GM18867 (cell line): ENCODE data around the gene POU2F3.
"Not testable (repeated sequence)": the region's sequence is repeated elsewhere in the genome, so short reads cannot be mapped to it uniquely, and the experiment has no call there.

Experiments
- ATAC-seq: cut with Tn5 transposase; IDR thresholded peaks from one replicate; pipeline ENCODE4 v1.9.1; 2021; ENCODE audit warnings: mild to moderate bottlenecking, moderate library complexity; ENCODE audit not compliant: unreplicated experiment

The POU2F3 gene

DNA sequence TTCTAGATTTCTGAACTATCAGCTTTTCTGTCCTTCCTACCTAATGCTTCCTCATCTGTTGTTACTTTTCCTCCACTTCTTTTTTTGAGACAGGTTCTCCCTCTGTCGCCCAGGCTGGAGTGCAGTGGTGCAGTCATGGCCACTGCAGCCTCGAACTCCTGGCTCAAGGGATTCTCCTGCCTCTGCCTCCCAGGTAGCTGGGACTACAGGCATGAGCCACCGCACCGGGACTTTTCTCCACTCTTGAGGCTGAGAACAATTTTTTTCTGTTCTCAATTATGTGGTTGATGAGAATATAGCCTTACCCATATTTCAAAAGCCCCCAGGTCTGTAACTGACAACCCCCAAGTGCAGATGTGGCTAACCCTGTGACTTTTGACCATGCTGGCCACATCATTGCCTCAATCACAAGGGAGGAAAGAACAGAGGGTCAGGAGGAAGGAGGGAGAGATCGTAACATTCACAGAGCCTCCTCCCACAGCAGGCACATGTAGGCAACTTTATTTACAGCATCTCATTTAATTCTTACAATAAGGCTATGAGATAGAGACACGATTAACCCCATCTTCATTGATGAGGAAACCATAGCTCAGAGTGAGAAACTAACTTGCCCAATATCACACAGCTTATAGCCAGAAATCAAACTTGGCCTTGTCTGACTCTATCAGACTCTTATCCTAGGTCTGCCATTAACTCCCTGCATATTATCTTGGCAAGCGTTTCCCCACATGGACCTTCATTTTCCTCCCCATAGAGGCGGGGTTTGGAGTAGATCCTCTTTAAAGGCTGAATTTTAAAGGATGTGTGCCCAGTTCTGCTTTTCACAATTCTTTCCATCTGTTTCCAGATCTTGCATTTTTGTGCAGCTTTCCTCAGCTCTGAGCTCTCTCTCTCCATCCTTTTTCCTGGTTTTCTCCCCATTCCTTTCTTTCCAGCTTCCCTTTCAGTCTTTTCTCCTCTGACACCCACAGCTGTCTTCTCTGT, 9.6 kb downstream of the POU2F3 start:
- ATAC-seq = no peak

DNA sequence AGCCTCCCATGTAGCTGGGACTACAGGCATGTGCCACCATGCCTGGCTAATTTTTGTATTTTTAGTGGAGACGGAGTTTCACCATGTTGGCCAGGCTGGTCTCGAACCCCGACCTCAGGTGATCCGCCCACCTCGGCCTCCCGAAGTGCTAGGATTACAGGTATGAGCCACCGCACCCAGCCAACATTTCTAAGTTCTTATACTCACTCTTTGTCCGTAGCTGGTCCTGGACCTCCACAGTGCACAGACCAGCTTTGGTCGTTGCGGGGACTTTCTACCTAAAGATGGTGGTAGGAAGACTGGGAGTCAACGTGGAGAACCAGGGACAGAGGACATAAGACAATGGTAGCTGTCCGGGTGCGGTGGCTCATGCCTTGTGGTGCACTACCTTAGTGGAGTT, 13.4 kb downstream of the POU2F3 start:
- ATAC-seq = not testable (repeated sequence)

DNA sequence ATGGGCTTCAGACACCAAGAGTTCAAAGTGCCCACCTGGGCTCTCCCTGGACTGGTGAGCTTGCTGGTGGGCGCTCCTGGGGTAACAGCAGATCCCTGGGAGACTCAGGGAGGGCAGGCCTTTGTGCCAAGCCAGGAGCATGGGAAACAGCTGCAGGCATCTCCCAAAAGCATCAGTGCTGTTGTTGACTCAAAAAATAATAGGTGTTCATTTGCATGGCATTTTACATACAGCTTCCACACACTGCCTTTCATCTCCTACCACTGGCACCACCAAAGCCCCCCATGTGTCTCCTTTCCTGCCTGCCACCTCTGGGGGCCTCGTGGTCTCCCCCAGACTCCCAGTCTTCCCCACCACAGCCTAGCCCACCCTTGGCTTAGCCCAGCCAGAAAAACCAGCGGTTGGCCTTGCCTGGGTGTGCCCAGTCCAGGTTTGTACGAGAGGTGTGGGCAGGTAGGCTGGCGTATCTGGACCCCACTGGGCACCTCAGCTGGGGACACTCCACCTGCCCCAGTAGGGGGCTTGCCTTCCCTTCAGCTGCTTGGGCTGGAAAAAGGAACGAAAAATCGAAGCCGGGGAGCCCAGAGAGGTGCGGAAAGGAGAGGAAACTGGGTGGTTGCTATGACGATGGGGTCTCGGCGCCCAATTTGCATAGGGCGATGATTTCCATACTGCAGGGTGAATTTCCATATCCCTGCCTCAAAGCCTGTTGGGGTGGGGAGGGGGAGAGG, 15.0 kb downstream of the POU2F3 start:
- peak; percentile 82 for ATAC-seq

DNA sequence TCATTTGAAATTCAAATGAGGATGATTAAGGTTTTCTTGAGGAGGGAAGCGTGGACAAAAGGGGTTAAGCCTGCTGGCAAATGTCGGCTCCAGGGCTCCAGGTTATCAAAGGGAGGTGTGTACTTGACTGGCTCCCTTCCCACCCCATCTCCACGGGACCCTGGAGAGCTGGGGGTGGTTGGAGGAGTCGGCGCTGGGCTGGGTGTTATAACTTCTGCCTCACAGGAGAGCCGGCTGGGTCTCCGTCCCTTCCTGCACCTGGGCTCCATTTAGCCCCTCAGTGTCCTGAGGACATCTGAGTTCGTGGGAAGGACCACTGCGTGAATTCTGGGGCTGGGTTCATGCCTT, 15.6 kb downstream of the POU2F3 start:
- no peak for ATAC-seq

DNA sequence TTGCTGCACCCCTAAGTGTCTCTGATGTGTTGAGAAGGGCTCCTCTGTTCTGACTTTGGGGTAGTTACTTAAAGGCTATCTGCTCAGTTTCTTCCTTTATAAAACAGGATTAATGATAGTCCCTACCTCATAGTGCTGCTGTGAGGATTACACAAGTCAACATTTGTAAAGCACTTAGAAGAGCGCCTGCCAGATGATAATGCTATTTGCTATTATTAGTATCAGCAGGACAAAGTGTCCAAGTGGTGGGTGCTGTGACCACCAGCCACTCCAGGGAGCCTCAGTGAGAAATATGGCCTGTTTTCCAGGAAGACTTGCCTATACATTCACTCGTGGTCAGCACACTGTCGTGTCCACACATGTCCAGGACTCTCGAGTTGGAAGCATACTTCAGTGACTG, 16.2 kb downstream of the POU2F3 start:
- ATAC-seq = no peak

DNA sequence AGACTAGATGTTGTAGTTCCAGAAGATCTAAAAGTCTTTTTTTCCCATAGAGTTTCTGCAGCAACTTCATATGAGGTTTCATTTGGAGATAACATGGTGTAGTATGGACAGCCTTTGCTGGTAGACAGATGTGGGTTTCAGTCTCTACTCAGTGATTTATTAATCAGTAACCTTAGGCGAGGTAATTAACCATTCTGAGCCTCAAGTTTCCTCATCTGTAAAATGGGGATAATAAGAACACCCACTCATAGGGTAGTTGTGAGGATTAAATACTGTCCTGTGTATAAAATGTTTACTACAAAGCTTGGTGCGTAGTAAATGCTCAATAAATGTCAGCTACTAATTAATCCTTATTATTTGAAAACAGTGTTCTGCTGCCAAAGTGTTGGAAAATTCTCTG, 16.8 kb downstream of the POU2F3 start:
- ATAC-seq = no peak

DNA sequence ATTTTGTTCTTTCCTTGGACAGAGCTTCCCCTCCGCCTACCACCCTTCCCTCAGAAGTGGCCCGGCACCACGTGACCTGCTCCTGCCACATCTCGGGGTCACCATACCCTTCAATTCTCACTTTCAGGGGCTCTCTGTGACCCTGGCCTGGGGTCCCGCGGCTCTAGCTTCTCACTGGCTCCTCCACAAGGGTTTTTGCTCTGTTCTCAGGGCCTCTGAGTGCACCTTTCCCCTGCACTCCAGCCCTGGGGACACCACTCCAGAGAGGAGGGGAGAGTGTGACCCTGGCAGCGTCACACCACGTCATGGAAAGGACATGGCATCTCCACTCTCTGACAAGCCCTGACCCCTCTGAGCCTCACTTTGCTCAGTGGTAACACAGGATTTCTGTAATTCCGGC, 17.4 kb downstream of the POU2F3 start:
- ATAC-seq = no peak

DNA sequence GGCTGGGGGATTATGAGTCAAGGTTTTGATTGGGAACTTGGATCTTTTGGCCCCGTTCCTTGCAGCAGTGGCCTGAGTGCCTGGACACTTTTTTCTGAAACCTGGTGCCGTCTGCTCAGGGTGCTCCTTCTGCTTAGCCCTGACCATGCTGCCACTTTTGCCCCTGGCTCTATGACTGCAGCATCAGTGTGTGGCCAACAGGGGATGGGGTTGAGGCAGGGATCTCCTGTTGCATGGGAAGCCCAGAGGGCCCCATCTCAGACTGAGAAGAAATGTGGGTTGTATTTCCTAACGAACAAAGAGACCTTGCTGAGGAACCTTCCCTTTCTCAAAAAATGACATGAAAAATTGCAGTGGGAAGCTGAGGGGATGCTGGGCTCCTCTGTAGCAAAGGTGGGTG, 18.7 kb downstream of the POU2F3 start:
- no peak for ATAC-seq

DNA sequence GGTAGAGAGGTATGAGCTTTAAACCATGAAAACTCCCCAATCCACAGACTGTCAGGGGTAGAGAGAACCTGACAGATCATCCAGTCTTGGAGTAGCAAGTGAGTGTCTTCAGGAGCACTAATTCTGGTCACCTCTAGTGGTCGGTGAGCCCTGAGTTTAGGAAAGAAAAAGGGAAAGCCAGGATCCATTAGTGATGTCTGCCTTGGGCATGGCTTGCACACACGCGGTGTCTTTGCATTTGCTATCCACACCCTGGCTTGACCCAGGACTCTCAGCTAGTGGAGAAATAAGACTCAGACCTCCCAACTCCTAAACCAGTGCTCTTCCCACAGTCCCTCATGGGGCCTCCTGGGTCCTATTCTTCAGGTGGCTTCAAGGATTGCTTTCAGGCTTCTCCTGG, 19.3 kb downstream of the POU2F3 start:
- ATAC-seq = no peak

DNA sequence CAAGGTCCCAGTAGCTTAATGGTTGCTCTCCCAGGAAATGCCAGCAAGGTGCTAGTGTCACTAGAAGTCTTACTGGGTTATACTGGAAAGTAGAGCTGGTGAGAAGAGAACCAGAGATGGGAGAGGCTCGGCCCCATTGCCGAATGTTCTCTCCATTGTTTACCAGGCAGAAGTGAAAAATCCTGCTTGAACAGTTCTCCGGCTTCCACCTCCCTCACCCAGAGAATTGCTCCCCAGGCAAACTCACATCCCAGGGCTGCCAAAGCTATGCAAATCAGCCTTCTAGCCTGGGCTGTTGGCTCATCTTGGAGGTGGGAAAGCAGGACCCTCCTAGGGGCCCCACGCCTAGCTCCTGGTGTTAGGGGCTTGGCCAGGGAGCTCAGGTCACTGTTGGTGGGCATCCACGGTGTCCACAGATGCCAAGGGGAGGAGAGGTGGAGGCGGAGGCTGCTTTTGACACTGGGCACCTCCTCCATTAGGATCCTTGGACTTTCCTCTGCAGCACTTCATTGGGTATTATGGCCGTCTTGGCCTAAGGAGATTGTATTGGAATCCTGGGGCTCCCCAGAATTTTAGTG, 20.1 kb downstream of the POU2F3 start:
- ATAC-seq = no peak

DNA sequence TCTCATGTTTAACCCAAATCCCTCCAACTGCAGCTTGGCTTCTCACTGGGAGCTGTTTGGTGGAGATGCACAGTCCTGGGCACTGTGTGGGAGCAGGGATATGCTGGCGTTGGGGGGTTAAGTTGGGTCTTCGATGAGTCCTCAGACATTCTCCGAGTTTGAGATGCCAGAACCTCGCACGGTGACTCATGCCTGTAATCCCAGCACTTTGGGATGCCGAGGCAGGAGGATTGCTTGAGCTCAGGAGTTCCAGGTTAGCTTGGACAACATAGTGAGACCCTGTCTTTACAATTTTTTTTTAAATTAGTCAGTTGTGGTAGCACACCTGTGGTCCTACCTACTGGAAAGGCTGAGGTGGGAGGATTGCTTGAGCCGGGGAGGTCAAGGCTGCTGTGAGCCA, 20.7 kb downstream of the POU2F3 start:
- ATAC-seq = no peak

DNA sequence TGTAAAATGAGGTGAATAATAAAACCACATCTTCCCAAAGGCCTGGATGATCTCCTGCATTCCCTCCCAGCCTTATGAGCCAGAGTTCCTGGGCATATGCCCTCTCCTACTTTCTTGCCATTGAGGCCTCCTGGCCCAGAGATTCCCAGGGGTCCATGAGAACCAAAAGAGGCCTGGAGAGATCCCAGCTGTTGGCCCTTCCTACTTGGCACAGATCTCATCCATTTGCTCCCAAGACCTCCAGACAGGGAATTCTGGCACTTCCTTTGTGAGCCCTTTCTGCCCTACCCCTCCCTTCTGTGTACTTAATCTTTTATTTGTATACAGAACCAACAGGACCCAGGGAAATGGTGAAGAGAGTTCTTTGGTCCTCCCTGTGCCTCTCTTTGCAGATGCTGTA, 21.4 kb downstream of the POU2F3 start:
- no peak for ATAC-seq

DNA sequence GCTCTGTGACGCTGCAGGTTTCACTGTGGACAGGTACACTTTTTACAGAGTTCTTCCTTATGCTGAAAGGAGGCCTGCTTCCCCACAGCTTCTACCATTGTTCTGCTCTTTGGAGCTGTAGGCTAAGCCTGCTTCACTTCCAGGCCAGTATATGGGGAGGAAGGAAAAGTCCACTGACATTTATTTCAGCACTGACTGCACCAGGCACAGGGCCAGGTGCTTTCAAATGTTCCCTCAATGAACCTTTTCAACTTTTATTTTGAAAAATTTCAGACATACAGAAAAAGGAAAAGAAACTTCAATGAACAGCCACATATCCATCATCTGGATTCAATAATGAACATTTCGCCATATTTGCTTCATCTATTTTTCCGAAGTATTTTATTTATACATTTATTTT, 22.0 kb downstream of the POU2F3 start:
- no peak for ATAC-seq

DNA sequence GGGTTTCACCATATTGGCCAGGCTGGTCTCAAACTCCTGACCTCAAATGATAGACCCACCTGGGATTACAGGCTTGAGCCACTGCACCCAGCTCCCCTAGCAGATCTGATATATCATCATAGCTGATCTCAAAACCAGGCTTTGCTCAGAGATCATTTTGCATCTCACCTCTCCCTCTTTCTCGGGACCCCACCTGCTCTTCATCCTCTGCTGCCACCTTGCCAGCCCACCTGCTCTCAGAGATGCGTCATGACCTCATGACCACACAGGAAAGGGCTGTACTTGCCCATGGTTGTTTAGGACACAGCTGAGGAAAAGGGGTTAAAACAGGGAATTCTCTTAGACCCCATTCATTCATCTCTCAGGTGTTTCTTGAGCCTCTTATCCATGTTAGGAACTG, 27.4 kb downstream of the POU2F3 start:
- ATAC-seq = no peak

DNA sequence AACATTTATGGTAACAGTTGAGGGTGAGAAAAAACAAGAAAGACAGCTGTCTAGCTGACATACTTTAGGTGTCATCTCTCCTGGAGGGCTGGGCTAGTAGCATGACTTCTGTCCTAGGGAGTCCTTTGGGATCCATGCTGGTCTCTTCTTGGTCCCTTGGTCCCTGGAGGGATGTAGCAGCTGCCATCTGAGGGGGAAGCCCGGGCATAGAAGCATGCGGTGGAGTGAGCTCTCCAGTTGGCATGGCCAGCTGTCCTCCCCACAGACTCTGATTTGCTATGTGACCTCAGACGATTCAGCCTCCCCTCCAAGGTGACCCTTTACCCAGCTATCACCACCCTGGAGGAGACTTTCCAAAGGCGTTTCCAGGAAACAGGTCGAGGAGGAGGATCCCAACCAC, 28.7 kb downstream of the POU2F3 start:
- no peak for ATAC-seq

DNA sequence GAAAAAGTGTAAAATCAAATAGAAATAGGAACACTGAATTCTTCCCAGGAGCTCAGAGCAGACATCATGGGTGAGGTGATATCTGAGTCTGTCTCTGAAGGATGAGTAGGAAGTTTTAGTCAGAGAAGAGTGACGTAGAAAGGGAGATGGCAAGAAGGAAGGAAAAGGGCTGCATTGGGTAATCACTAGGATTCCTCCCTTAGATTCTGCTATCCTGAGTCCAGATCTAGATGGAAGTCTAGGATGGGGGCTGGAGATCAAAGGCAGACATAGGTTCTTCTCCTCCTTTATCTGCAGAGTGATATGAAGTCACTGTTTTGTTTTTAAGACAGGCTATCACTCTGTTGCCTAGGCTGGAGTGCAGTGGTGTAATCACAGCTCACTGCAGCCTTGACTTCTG, 30.4 kb downstream of the POU2F3 start:
- no peak for ATAC-seq

DNA sequence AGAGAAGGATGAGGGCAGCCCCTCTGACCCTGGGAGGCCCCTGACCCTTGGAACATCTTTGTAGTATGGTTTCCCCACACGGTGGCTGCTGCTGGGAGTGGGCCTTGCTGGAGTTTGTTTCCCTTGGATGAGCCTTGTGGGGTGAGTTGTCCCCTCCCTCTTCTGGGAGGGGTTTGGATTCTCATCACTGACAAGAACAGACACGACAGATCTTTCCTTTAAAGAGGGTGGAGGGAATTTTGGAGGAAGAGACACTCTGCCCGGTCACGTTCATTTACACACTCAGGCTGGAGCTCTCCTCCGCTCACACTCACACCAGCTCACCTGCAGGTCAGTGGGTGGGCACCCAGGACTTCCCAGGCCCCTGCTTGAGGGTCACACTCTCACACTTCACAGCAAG, 31.7 kb downstream of the POU2F3 start:
- no peak for ATAC-seq

DNA sequence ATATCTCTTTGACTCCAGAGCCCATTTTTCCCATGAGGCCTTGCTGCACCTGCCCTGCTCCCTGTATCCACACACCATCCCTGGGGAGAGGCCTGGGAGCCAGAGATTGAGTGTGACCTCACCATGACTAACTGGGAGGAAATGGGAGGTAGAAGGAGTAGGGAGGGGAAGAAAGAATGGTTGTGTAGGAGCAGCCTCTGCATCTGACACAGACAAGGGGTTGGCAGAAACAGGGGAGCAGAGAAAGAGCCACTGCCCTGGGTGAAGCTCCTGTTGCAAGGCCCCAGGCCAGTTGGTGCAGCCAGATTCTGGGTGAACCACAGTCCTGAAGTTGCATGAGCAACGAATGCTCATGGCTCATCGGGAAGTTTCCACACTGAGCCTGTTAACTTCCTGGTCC, 32.4 kb downstream of the POU2F3 start:
- ATAC-seq = no peak

DNA sequence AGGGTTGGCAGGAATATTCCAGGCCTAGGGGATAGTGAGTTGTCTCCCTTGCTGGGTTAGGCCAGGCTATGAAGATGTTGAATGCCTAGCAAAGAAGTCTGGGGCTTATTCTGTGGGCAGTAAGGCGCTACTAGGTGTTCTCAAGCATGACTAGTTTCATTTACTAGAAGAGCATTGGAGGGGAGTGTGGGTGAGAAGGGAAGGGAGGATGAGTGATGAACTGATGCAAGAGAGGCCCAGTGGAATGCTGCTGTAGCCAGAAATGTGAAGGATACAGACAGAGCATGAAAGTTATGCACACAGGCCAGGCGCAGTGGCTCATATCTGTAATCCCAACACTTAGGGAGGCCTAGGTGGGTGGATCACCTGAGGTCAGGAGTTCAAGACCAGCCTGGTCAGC, 33.5 kb downstream of the POU2F3 start:
- ATAC-seq = no peak

DNA sequence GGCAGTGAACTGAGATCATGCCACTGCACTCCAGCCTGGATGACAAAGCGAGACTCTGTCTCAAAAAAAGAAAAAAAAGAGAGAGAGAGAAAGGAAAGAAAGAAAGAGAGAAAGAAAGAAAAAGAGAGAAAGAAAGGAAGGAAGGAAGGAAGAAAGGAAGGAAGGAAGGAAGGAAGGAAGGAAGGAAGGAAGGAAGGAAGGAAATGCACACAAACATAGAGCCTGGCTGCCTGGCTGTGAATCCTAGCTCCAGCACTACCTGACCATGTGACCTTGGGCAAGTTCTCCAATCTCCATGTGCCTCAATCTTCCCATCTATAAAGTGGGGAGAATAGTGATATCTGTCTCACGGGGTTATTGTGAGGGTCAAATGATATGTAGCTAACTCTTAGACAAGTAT, 34.0 kb downstream of the POU2F3 start:
- not testable (repeated sequence) for ATAC-seq

DNA sequence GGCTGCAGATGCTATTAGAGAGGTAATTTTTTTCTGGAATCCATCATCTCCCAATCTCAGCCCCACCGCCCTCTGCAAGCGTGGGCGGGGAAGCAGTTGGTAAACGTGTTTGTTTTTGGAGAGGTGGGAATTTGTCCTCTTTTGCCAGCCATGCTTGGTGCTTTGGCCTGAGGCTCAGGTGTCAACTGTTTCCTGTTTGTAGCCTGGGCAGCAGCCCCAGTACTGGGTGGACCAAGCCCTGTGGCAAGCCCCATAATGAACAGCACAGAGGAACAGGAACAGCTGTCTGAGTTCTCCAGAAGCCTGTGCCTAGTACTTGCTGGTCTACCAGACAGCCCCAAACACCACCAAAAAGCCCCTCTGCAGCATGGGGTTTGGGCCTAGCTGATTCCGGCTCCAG, 39.6 kb downstream of the POU2F3 start:
- ATAC-seq = no peak

DNA sequence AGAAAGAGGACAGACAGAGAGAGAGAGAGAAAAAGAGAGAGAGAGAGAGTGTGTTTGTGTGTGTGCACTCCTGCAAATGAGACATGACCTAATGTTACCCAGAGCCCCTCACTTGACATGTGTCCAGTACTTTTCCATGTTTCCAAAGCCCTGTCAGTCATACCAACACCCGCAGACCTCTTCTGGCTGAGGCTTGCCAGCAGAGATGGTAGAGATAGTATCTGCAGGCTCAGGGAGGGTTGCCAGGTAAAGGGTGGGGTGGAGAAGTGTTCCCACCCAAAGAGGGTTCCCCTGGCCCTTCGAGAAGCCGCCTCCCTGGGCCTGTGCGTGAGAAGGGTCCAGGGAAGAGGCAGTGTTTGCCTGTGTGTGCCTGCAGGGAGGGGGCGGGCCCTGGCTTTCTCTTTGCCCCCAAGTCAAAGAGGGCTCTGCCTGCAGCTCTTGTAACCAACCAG, 40.7 kb downstream of the POU2F3 start:
- no peak for ATAC-seq
